ENCODE measurements around the gene SRPRA.

Gene SRPRA

GRCh38 chr11:126225295-126225665 lies 43.4 kb downstream of the SRPRA start:
- no peak overlapping the region for H3K4me3 Mint-ChIP-seq

GRCh38 chr11:126224647-126225294 lies 43.9 kb downstream of the SRPRA start:
- no peak overlapping the region for H3K4me3 Mint-ChIP-seq
- TF ChIP-seq CTCF (IDR thresholded peaks at IDR 0.05) = no peak
- H3K9me3 Mint-ChIP-seq = peaks cover 24% of the 10 kb centered on the region
- H3K27ac Mint-ChIP-seq = no peak overlapping the region
- no peaks in the 10 kb centered on the region for H3K4me1 Mint-ChIP-seq
- H3K36me3 Mint-ChIP-seq (ENCODE audit: low read depth) = peaks cover 55% of the 10 kb centered on the region
- no peak for DNase-seq
- H3K27me3 Mint-ChIP-seq (ENCODE audit: low read depth, poor library complexity) = no peaks in the 10 kb centered on the region

More at GRCh38 chr11:126225295-126225665, 43.4 kb downstream of the SRPRA start:
- H3K9me3 Mint-ChIP-seq = peaks cover 24% of the 10 kb centered on the region
- DNase-seq = no peak
- peaks cover 55% of the 10 kb centered on the region for H3K36me3 Mint-ChIP-seq (ENCODE audit: low read depth)
- H3K27me3 Mint-ChIP-seq (ENCODE audit: low read depth, poor library complexity) = no peaks in the 10 kb centered on the region
- TF ChIP-seq CTCF (IDR thresholded peaks at IDR 0.05) = no peak
- no peak overlapping the region for H3K27ac Mint-ChIP-seq
- H3K4me1 Mint-ChIP-seq = no peaks in the 10 kb centered on the region

- no peak for TF ChIP-seq CTCF (IDR thresholded peaks at IDR 0.05)
- H3K27ac Mint-ChIP-seq = no peak overlapping the region
- H3K4me1 Mint-ChIP-seq = peaks cover 17% of the 10 kb centered on the region
- DNase-seq = no peak
- H3K4me3 Mint-ChIP-seq = no peak overlapping the region
- H3K27me3 Mint-ChIP-seq (ENCODE audit: low read depth, poor library complexity) = no peaks in the 10 kb centered on the region
- H3K9me3 Mint-ChIP-seq = peaks cover 1% of the 10 kb centered on the region
- H3K36me3 Mint-ChIP-seq (ENCODE audit: low read depth) = peaks cover 26% of the 10 kb centered on the region
These were observed 49.1 kb downstream of the SRPRA start for GRCh38 chr11:126219547-126219946.

- H3K4me1 Mint-ChIP-seq = peaks cover 32% of the 10 kb centered on the region
- H3K27me3 Mint-ChIP-seq (ENCODE audit: low read depth, poor library complexity) = no peaks in the 10 kb centered on the region
- H3K27ac Mint-ChIP-seq = no peak overlapping the region
- DNase-seq = no peak
- peaks cover 12% of the 10 kb centered on the region for H3K36me3 Mint-ChIP-seq (ENCODE audit: low read depth)
- no peaks in the 10 kb centered on the region for H3K9me3 Mint-ChIP-seq
- no peak for TF ChIP-seq CTCF (IDR thresholded peaks at IDR 0.05)
- no peak overlapping the region for H3K4me3 Mint-ChIP-seq
These were observed 51.2 kb downstream of the SRPRA start for GRCh38 chr11:126217491-126217890.

GRCh38 chr11:126216526-126217305 lies 52.0 kb downstream of the SRPRA start:
- Mint-ChIP-seq H3K27me3 (ENCODE audit: low read depth, poor library complexity) (no peaks in the 10 kb centered on the region), H3K36me3 (ENCODE audit: low read depth) (peaks cover 4% of the 10 kb centered on the region), H3K4me1 (peaks cover 38% of the 10 kb centered on the region), H3K4me3 (no peak overlapping the region), H3K27ac (no peak overlapping the region), H3K9me3 (no peaks in the 10 kb centered on the region)
- no peak for DNase-seq
- no peak for TF ChIP-seq CTCF (IDR thresholded peaks at IDR 0.05)

All from nephron progenitor cell (in vitro differentiated cells).